Esophagus (tissue), 2 donors: ENCODE data around the gene AQP9. TPM values are rescaled to one million over a fixed set of nuclear protein-coding genes. Genes with fewer than 3 reads are reported as not detected.
A peak's percentile ranks its signal among the peaks of the same experiment; 100 is the strongest.

ENCODE experiments used
- H3K27ac ChIP-seq, 2 donors: one replicate each; pipeline ENCODE4 v1.5.1; 2013; ENCODE audit warnings: low read depth in 2 of 2, mild to moderate bottlenecking in 2 of 2, inconsistent platforms in 1 of 2, low read length in 1 of 2, moderate library complexity in 1 of 2
- H3K27me3 ChIP-seq, 2 donors: one replicate each; pipeline ENCODE4 v1.6.1; 2013; ENCODE audit warnings: low read length in 2 of 2, control low read depth in 1 of 2, mild to moderate bottlenecking in 1 of 2; ENCODE audit not compliant: insufficient read depth in 2 of 2, control insufficient read depth in 1 of 2
- H3K36me3 ChIP-seq, 2 donors: one replicate each; pipeline ENCODE4 v1.6.1; 2013; ENCODE audit warnings: low read length in 1 of 2; ENCODE audit not compliant: control insufficient read depth in 2 of 2, insufficient read depth in 2 of 2
- H3K4me1 ChIP-seq, 2 donors: one replicate each; pipeline ENCODE4 v1.6.1; 2013; ENCODE audit warnings: low read length in 1 of 2; ENCODE audit not compliant: control insufficient read depth in 2 of 2, insufficient read depth in 2 of 2
- H3K4me3 ChIP-seq, 2 donors: one replicate each; pipeline ENCODE4 v1.5.1; 2013; ENCODE audit warnings: low read length in 2 of 2, mild to moderate bottlenecking in 2 of 2, low read depth in 1 of 2, moderate library complexity in 1 of 2
- H3K9me3 ChIP-seq, 2 donors: one replicate each; pipeline ENCODE4 v1.6.1; 2013; ENCODE audit warnings: mild to moderate bottlenecking in 2 of 2, low read depth in 1 of 2, low read length in 1 of 2, moderate library complexity in 1 of 2; ENCODE audit not compliant: control insufficient read depth in 2 of 2, insufficient read depth in 1 of 2
- WGBS, 2 donors: extraction: QIAGEN DNeasy Blood & Tissue Kit; methylation state at CpG; one replicate each; pipeline ENCODE4 v1.1.7; 2013; 5-methylcytosine and 5-hydroxymethylcytosine counted together
- polyA plus RNA-seq, 2 donors: library from polyadenylated mRNA; stranded (reverse); fragments of 200-250 nt; gene quantifications; one replicate each; pipeline ENCODE4 v1.2.3, GENCODE V29; 2013
- donor health status: healthy with polysubstance abuse.
- donor health status: Bipolar disorder and iron deficiency.

The AQP9 gene
- polyA plus RNA-seq, 2 donors, result 0.05 to 0.33 TPM

DNA sequence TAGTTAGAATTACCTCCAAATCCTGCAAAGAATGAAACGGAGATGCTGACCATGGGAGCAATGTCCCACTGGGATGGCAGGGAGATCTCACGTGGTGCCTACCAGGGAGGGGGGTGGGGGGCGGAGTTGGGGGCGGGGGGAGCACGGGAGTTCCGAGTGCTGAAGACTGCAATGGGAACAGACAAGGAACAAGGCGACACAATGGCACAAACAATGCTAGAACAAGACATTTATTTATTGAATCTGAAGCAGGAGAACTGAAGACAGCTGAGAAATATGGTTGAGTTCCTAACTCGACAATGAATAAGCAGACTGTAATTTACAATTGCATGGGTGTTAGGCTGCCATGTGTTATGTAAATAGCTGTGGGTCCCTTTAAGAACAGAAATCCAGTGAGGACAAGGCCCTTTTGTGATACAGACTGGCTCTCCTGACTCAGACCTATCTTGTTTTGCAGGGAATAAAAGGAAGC is 91.2 kb downstream of the AQP9 start:
- Histone ChIP-seq H3K27ac (no peak overlapping the region), H3K4me3 (no peak overlapping the region), H3K27me3 (no peaks in the 10 kb centered on the region), H3K9me3 (no peaks in the 10 kb centered on the region), H3K4me1 (peaks cover 5 to 6% of the 10 kb centered on the region in 2 donors), H3K36me3 (no peaks in the 10 kb centered on the region)
- whole genome bisulfite sequencing, 2 donors, result 36 to 37% methylated on average over 8 of the region's 8 CpGs

DNA sequence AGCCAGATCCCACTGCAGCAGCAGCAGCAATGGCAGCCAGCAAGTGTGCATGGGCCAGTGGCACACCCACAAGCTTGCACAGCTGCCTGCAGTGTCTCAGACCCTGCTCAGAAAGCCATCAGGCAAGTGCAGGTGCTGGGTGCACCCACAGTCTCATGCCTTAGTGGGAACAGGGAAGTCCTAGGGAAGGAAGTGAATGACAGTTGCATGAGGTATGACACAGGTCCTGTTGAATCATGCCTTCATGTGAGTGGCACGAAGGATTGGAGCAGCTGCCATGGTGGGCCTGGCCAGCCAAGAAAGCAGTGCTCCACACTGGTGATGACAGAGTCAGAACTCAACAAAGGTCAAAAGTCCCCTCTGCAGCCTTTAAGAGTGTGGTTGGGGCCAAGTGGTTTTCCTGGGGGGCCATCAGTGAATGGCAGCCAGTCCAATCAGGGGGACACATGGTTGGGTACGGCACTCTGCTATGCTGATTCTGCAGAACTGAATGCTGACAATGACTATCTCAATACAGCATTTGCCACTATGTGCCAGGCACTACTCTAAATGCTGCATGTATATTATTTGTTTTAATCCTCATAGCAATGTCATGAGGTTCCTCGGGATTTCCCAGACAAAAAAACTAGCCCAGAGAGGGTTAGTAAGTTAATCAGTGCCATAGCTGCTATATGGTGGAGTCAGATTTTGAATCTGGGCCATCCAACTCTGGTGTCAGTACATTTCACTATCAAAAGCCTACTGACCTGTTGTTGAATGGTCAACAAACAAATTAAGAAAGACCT is 94.3 kb downstream of the AQP9 start:
- 54 to 66% methylated on average over 3 of the region's 3 CpGs for WGBS, 2 donors
- Histone ChIP-seq H3K36me3 (no peaks in the 10 kb centered on the region), H3K4me3 (no peak overlapping the region), H3K9me3 (no peaks in the 10 kb centered on the region), H3K27ac (peak overlapping the region in 1 of 2 donors; percentile 33), H3K4me1 (peaks cover 5 to 6% of the 10 kb centered on the region in 2 donors), H3K27me3 (no peaks in the 10 kb centered on the region)

DNA sequence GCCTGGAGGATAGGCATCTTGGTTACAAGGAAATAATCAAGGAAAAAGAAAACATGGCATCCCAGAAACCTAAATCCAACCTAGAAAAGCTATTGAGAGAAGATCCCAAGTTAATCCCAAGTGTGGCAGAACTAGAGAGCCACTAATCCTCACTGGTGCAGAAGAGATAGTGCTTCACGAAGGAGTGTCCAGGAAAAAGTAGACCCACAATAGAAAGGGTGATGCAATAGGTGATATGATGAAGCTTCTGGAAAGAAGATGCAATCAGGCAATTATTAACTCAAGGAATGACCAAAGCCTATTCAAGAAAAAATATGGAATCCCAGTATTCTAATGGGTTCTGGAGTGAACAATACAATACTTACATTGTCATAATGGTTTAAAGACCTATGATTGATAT is 95.2 kb downstream of the AQP9 start:
- WGBS, 2 donors, result 47 to 75% methylated on average over 1 of the region's 1 CpG
- Histone ChIP-seq H3K9me3 (no peaks in the 10 kb centered on the region), H3K36me3 (no peaks in the 10 kb centered on the region), H3K27ac (no peak overlapping the region), H3K27me3 (no peaks in the 10 kb centered on the region), H3K4me1 (peaks cover 5 to 6% of the 10 kb centered on the region in 2 donors), H3K4me3 (no peak overlapping the region)

Other genes with a start within 250 kb of the AQP9 start
- gene ALDH1A2, start 72.7 kb upstream of the AQP9 start, polyA plus RNA-seq, result under 1 TPM; 0.24 to 0.27 TPM